ENCODE data around the gene BBS12. TPM values are rescaled to one million over a fixed set of nuclear protein-coding genes. Genes with fewer than 3 reads are reported as not detected.

BBS12 gene
- total and polyA plus RNA-seq, 2 experiments from 2014 or later: 3.0 to 4.7 TPM

- WGBS (ENCODE audit: low lambda C conversion rate, missing lambda C conversion rate): 89% methylated on average over 7 of the region's 7 CpGs
- Histone ChIP-seq H3K79me2 (no peaks in the 10 kb centered on the region), H3K27ac (no peak overlapping the region), H3K9me2 (replicated peaks; ENCODE audit: insufficient read depth) (no peaks in the 10 kb centered on the region), H2AFZ (no peak overlapping the region), H3K4me1 (ENCODE audit: insufficient read depth) (peaks cover 9% of the 10 kb centered on the region), H3K9me3 (ENCODE audit: low read depth) (no peaks in the 10 kb centered on the region), H3K4me3 (no peak overlapping the region), H3K36me3 (replicated peaks; ENCODE audit: insufficient read depth, low read depth) (no peaks in the 10 kb centered on the region), H3K4me2 (no peak overlapping the region), H3K27me3 (no peaks in the 10 kb centered on the region), H4K20me1 (ENCODE audit: insufficient read depth, poor library complexity, severe bottlenecking) (no peaks in the 10 kb centered on the region)
- TF ChIP-seq EZH2phosphoT487 (IDR thresholded peaks at IDR 0.05; ENCODE audit: low read depth, severe bottlenecking, unreplicated experiment): no peak
- TF ChIP-seq EZH2 (IDR thresholded peaks at IDR 0.05; ENCODE audit: borderline replicate concordance): no peak
- no peak for TF ChIP-seq CTCF (IDR thresholded peaks at IDR 0.05; ENCODE audit: poor library complexity)
- no peak for DNase-seq (ENCODE audit: low spot score)
These were observed 45.6 kb downstream of the BBS12 start for GRCh38 chr4:122777846-122778673.

GRCh38 chr4:122781486-122781885 is 49.0 kb downstream of the BBS12 start:
- H2AFZ ChIP-seq: no peak overlapping the region

GRCh38 chr4:122783301-122784215 is 51.1 kb downstream of the BBS12 start:
- Histone ChIP-seq H2AFZ (peak overlapping the region; percentile 50), H3K36me3 (replicated peaks; ENCODE audit: insufficient read depth, low read depth) (no peaks in the 10 kb centered on the region), H3K9me3 (ENCODE audit: low read depth) (no peaks in the 10 kb centered on the region), H4K20me1 (ENCODE audit: insufficient read depth, poor library complexity, severe bottlenecking) (no peaks in the 10 kb centered on the region), H3K27me3 (no peaks in the 10 kb centered on the region), H3K9me2 (replicated peaks; ENCODE audit: insufficient read depth) (no peaks in the 10 kb centered on the region), H3K79me2 (no peaks in the 10 kb centered on the region), H3K27ac (no peak overlapping the region), H3K4me3 (no peak overlapping the region), H3K4me2 (no peak overlapping the region), H3K4me1 (ENCODE audit: insufficient read depth) (peaks cover 8% of the 10 kb centered on the region)
- peak; percentile 17 for DNase-seq (ENCODE audit: low spot score)
- WGBS (ENCODE audit: low lambda C conversion rate, missing lambda C conversion rate): 51% methylated on average over 6 of the region's 6 CpGs
- TF ChIP-seq EZH2 (IDR thresholded peaks at IDR 0.05; ENCODE audit: borderline replicate concordance): no peak
- TF ChIP-seq CTCF (IDR thresholded peaks at IDR 0.05; ENCODE audit: poor library complexity): no peak
- TF ChIP-seq EZH2phosphoT487 (IDR thresholded peaks at IDR 0.05; ENCODE audit: low read depth, severe bottlenecking, unreplicated experiment): no peak

More at GRCh38 chr4:122781486-122781885, 49.0 kb downstream of the BBS12 start:
- Histone ChIP-seq H4K20me1 (ENCODE audit: insufficient read depth, poor library complexity, severe bottlenecking) (no peaks in the 10 kb centered on the region), H3K27ac (no peak overlapping the region), H3K79me2 (no peaks in the 10 kb centered on the region), H3K27me3 (no peaks in the 10 kb centered on the region), H3K4me1 (ENCODE audit: insufficient read depth) (peaks cover 17% of the 10 kb centered on the region), H3K4me3 (no peak overlapping the region), H3K9me3 (ENCODE audit: low read depth) (no peaks in the 10 kb centered on the region), H3K4me2 (no peak overlapping the region), H3K36me3 (replicated peaks; ENCODE audit: insufficient read depth, low read depth) (no peaks in the 10 kb centered on the region), H3K9me2 (replicated peaks; ENCODE audit: insufficient read depth) (no peaks in the 10 kb centered on the region)
- 80% methylated on average over 2 of the region's 2 CpGs for WGBS (ENCODE audit: low lambda C conversion rate, missing lambda C conversion rate)
- TF ChIP-seq EZH2 (IDR thresholded peaks at IDR 0.05; ENCODE audit: borderline replicate concordance): no peak
- DNase-seq (ENCODE audit: low spot score): no peak
